ENCODE data around the gene DOHH.
A peak's percentile ranks its signal among the peaks of the same experiment; 100 is the strongest.

DOHH gene

DNA sequence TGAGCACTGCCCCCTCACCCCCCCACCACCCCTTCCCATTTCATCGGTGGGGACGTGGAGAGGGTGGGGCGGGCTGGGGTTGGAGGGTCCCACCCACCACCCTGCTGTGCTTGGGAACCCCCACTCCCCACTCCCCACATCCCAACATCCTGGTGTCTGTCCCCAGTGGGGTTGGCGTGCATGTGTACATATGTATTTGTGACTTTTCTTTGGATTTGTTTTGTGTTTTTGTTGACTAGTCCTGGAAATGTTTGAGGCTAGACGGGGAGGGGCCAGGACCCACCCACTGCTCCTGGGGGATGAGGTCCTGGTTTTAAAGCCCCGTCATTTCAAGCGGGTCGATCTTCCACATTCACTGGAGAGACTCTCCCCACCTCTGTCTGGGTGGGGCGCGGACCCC is 35.5 kb upstream of the DOHH start:
- TF ChIP-seq SP7 (tag by site-specific recombination; IDR thresholded peaks at IDR 0.05) (no peak), KLF8 (tag by site-specific recombination; IDR thresholded peaks at IDR 0.05) (peak; percentile 54)
- no peaks in the 10 kb centered on the region for H3K4me1 ChIP-seq (ENCODE audit: control insufficient read depth, insufficient read depth, low read length)
- CTCF ChIA-PET, result no interaction called here

DNA sequence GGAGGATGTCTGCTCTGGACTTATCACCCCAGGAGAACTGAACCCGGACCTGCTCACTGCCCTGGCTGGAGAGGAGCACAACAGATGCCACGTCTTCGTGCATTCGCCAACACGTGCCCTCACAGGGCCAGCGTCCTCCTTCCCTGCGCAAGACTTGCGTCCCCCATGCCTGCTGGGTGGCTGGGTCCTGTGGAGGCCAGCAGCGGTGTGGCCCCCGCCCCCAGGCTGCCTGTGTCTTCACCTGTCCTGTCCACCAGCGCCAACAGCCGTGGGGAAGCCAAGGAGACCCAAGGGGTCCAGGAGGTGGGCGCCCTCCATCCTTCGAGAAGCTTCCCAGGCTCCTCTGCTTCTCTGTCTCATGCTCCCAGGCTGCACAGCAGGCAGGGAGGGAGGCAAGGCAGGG is 35.1 kb upstream of the DOHH start:
- TF ChIP-seq ZNF624 (tag by site-specific recombination; IDR thresholded peaks at IDR 0.05) (no peak), ZNF157 (tag by site-specific recombination; IDR thresholded peaks at IDR 0.05) (no peak), ZNF561 (tag by site-specific recombination; IDR thresholded peaks at IDR 0.05; ENCODE audit: borderline replicate concordance) (no peak), ZNF223 (tag by site-specific recombination; IDR thresholded peaks at IDR 0.05) (no peak), ZNF585B (tag by site-specific recombination; IDR thresholded peaks at IDR 0.05) (no peak), ZNF555 (tag by site-specific recombination; conservative IDR thresholded peaks at IDR 0.05) (no peak), ZNF48 (tag by site-specific recombination; IDR thresholded peaks at IDR 0.05) (no peak), ZNF843 (tag by site-specific recombination; IDR thresholded peaks at IDR 0.05) (no peak)
- TF ChIP-seq, protein P1, sequence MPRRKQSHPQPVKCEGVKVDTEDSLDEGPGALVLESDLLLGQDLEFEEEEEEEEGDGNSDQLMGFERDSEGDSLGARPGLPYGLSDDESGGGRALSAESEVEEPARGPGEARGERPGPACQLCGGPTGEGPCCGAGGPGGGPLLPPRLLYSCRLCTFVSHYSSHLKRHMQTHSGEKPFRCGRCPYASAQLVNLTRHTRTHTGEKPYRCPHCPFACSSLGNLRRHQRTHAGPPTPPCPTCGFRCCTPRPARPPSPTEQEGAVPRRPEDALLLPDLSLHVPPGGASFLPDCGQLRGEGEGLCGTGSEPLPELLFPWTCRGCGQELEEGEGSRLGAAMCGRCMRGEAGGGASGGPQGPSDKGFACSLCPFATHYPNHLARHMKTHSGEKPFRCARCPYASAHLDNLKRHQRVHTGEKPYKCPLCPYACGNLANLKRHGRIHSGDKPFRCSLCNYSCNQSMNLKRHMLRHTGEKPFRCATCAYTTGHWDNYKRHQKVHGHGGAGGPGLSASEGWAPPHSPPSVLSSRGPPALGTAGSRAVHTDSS (tag by site-specific recombination; IDR thresholded peaks at IDR 0.05), result no peak
- Histone ChIP-seq H3K4me1 (ENCODE audit: control insufficient read depth, insufficient read depth, low read length) (no peaks in the 10 kb centered on the region), H3K9me3 (ENCODE audit: control insufficient read depth, insufficient read depth, low read depth, low read length) (no peaks in the 10 kb centered on the region), H3K4me3 (ENCODE audit: low read depth, low read length) (no peak overlapping the region), H3K27ac (ENCODE audit: extremely low read depth, low read depth, low read length) (no peak overlapping the region), H3K36me3 (ENCODE audit: control insufficient read depth in 2 of 2, insufficient read depth in 1 of 2, low read length in 2 of 2) (peaks cover 3 to 66% of the 10 kb centered on the region in 2 experiments; a peak in 2 of 3 replicates)
- CTCF ChIA-PET, result no interaction called here
- POLR2A ChIA-PET, result no interaction called here

More for the DNA sequence above, 35.5 kb upstream of the DOHH start:
- POLR2A ChIA-PET, result no interaction called here
- H3K4me3 ChIP-seq (ENCODE audit: low read depth, low read length), result no peak overlapping the region
- no peaks in the 10 kb centered on the region for H3K9me3 ChIP-seq (ENCODE audit: control insufficient read depth, insufficient read depth, low read depth, low read length)
- H3K27ac ChIP-seq (ENCODE audit: extremely low read depth, low read depth, low read length), result no peak overlapping the region
- peaks cover 3 to 62% of the 10 kb centered on the region in 2 experiments; a peak in 2 of 3 replicates for H3K36me3 ChIP-seq (ENCODE audit: control insufficient read depth in 2 of 2, insufficient read depth in 1 of 2, low read length in 2 of 2)

DNA sequence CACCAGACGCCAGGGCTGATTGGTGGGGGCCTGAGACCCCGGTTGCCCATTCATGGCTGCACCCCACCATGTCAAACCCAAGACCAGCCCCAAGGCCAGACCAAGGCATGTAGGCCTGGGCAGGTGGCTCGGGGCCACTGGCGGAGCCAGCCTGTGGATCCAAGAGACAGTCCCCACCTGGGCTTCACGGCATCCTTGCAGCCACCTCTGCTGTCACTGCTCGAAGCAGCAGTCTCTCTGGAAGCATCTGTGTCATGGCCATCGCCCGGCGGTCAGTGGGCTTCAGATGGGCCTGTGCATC is 34.7 kb upstream of the DOHH start:
- Histone ChIP-seq H3K9me3 (ENCODE audit: control insufficient read depth, insufficient read depth, low read depth, low read length) (no peaks in the 10 kb centered on the region), H3K36me3 (ENCODE audit: control insufficient read depth in 2 of 2, insufficient read depth in 1 of 2, low read length in 2 of 2) (peaks cover 3 to 70% of the 10 kb centered on the region in 2 experiments; a peak in 2 of 3 replicates), H3K4me3 (ENCODE audit: low read depth, low read length) (no peak overlapping the region), H3K4me1 (ENCODE audit: control insufficient read depth, insufficient read depth, low read length) (no peaks in the 10 kb centered on the region), H3K27ac (ENCODE audit: extremely low read depth, low read depth, low read length) (no peak overlapping the region)
- POLR2A ChIA-PET, result no interaction called here
- no peak for TF ChIP-seq HOXA7 (CRISPR knock-in tag; IDR thresholded peaks at IDR 0.05; ENCODE audit: borderline replicate concordance)
- no peak for TF ChIP-seq ZNF621 (tag by site-specific recombination; IDR thresholded peaks at IDR 0.05)
- no peak for TF ChIP-seq ZNF600 (tag by site-specific recombination; IDR thresholded peaks at IDR 0.05)
- no peak for TF ChIP-seq SP3 (tag by site-specific recombination; IDR thresholded peaks at IDR 0.05)
- TF ChIP-seq, protein P2, sequence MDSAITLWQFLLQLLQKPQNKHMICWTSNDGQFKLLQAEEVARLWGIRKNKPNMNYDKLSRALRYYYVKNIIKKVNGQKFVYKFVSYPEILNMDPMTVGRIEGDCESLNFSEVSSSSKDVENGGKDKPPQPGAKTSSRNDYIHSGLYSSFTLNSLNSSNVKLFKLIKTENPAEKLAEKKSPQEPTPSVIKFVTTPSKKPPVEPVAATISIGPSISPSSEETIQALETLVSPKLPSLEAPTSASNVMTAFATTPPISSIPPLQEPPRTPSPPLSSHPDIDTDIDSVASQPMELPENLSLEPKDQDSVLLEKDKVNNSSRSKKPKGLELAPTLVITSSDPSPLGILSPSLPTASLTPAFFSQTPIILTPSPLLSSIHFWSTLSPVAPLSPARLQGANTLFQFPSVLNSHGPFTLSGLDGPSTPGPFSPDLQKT (IDR thresholded peaks at IDR 0.05; ENCODE audit: borderline replicate concordance, low read depth, low read length), result no peak
- TF ChIP-seq ZNF560 (tag by site-specific recombination; IDR thresholded peaks at IDR 0.05; ENCODE audit: borderline replicate concordance), result no peak
- no peak for TF ChIP-seq GLI4 (tag by site-specific recombination; IDR thresholded peaks at IDR 0.05)
- TF ChIP-seq, protein P3, sequence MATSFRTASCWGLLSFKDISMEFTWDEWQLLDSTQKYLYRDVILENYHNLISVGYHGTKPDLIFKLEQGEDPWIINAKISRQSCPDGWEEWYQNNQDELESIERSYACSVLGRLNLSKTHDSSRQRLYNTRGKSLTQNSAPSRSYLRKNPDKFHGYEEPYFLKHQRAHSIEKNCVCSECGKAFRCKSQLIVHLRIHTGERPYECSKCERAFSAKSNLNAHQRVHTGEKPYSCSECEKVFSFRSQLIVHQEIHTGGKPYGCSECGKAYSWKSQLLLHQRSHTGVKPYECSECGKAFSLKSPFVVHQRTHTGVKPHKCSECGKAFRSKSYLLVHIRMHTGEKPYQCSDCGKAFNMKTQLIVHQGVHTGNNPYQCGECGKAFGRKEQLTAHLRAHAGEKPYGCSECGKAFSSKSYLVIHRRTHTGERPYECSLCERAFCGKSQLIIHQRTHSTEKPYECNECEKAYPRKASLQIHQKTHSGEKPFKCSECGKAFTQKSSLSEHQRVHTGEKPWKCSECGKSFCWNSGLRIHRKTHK (tag by site-specific recombination; IDR thresholded peaks at IDR 0.05), result no peak
- no peak for TF ChIP-seq SCRT1 (tag by site-specific recombination; IDR thresholded peaks at IDR 0.05; ENCODE audit: borderline replicate concordance)
- no peak for TF ChIP-seq ZNF24 (tag by site-specific recombination; IDR thresholded peaks at IDR 0.05)
- TF ChIP-seq ZNF114 (tag by site-specific recombination; IDR thresholded peaks at IDR 0.05), result no peak
- no peak for TF ChIP-seq ZNF311 (tag by site-specific recombination; IDR thresholded peaks at IDR 0.05; ENCODE audit: borderline replicate concordance)
- CTCF ChIA-PET, result no interaction called here

Measured in HEK293 (cell line).